ENCODE measurements around the gene TTBK1.

DNA sequence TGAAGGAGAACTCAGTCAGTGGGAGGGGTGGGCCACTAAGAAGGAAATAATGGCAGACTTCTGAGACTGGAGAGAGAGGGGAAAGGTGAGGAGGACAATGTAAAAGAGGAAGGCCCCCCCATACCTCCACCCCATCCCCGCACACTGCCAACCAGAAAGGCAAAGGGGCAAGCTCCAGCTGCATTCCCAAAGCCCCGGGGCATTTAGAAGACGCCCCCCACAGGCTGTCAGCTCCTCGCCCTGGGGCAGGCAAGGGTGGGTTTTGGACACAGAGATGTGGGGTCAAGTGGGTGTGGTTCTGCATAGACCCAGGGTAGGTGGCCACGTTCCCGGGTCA, 34.0 kb downstream of the TTBK1 start:
- TF ChIP-seq MYC (IDR thresholded peaks at IDR 0.05; ENCODE audit: insufficient read depth, insufficient read length, insufficient replicate concordance, low read length, severe bottlenecking) (no peak), PAX8 (IDR thresholded peaks at IDR 0.05) (no peak), SUZ12 (IDR thresholded peaks at IDR 0.05; ENCODE audit: unreplicated experiment) (no peak)
- TF ChIP-seq, protein P1, sequence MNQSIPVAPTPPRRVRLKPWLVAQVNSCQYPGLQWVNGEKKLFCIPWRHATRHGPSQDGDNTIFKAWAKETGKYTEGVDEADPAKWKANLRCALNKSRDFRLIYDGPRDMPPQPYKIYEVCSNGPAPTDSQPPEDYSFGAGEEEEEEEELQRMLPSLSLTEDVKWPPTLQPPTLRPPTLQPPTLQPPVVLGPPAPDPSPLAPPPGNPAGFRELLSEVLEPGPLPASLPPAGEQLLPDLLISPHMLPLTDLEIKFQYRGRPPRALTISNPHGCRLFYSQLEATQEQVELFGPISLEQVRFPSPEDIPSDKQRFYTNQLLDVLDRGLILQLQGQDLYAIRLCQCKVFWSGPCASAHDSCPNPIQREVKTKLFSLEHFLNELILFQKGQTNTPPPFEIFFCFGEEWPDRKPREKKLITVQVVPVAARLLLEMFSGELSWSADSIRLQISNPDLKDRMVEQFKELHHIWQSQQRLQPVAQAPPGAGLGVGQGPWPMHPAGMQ (IDR thresholded peaks at IDR 0.05; ENCODE audit: borderline replicate concordance): no peak
- TF ChIP-seq, protein P2, sequence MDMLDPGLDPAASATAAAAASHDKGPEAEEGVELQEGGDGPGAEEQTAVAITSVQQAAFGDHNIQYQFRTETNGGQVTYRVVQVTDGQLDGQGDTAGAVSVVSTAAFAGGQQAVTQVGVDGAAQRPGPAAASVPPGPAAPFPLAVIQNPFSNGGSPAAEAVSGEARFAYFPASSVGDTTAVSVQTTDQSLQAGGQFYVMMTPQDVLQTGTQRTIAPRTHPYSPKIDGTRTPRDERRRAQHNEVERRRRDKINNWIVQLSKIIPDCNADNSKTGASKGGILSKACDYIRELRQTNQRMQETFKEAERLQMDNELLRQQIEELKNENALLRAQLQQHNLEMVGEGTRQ (IDR thresholded peaks at IDR 0.05; ENCODE audit: borderline replicate concordance, low read depth, low read length): no peak

All from GM12878 (cell line).